Embryonic facial prominence (tissue), 1 donor: Measurements from ENCODE around the gene ANO9.

Experiments
- DNase-seq: peaks from one replicate; pipeline ENCODE4 v3.0.0-alpha.2; 2016; ENCODE audit errors: extremely low spot score

ANO9 gene

GRCh38 chr11:384511-384910, 57.3 kb downstream of the ANO9 start:
- DNase-seq: no peak

- no peak for DNase-seq
Measured at GRCh38 chr11:383431-383830, 58.4 kb downstream of the ANO9 start.

- no peak for DNase-seq
Measured at GRCh38 chr11:382081-382629, 59.7 kb downstream of the ANO9 start.

- DNase-seq: no peak
Measured at GRCh38 chr11:381501-382072, 60.2 kb downstream of the ANO9 start.

GRCh38 chr11:380996-381395, 60.8 kb downstream of the ANO9 start:
- no peak for DNase-seq

- no peak for DNase-seq
Measured at GRCh38 chr11:380491-380890, 61.3 kb downstream of the ANO9 start.

GRCh38 chr11:380095-380480, 61.7 kb downstream of the ANO9 start:
- DNase-seq: no peak

- DNase-seq: no peak
Measured at GRCh38 chr11:379205-380094, 62.4 kb downstream of the ANO9 start.

GRCh38 chr11:377883-378500, 63.8 kb downstream of the ANO9 start:
- DNase-seq: no peak

- DNase-seq: no peak
Measured at GRCh38 chr11:377174-377865, 64.5 kb downstream of the ANO9 start.

- DNase-seq: no peak
Measured at GRCh38 chr11:376531-377173, 65.2 kb downstream of the ANO9 start.

GRCh38 chr11:375065-376025, 66.5 kb downstream of the ANO9 start:
- no peak for DNase-seq

GRCh38 chr11:373716-374551, 67.9 kb downstream of the ANO9 start:
- no peak for DNase-seq

GRCh38 chr11:372809-373715, 68.7 kb downstream of the ANO9 start:
- DNase-seq: no peak

- DNase-seq: no peak
Measured at GRCh38 chr11:371716-372590, 69.9 kb downstream of the ANO9 start.

GRCh38 chr11:371051-371450, 70.8 kb downstream of the ANO9 start:
- DNase-seq: no peak
